Panc1 (cell line): ENCODE data around the gene CPSF3. TPM values are rescaled to one million over a fixed set of nuclear protein-coding genes. Genes with fewer than 3 reads are reported as not detected.

ENCODE experiments used
- ATAC-seq: fragments of 200-7000 bp; cut with Tn5 transposase; 2 replicates; pipeline ENCODE4 v1.9.1; 2020; ENCODE audit warnings: mild to moderate bottlenecking, moderate library complexity
- BruUV-seq: library from RNA; stranded (reverse); fragments of 400-500 nt; replicated peaks from 2 replicates; lab custom pipeline; 2021; lab: Mats Ljungman, UMichigan
- CTCF ChIA-PET: fragments of 300-600 bp; sonication (Branson Sonifier 250); formaldehyde crosslinking; loops from one replicate; lab custom pipeline; 2022; ENCODE audit warnings: antibody characterized with exemption; lab: Charles Lee
- POLR2A ChIA-PET: fragments of 300-600 bp; sonication (Branson Sonifier 250); formaldehyde crosslinking; loops from one replicate; lab custom pipeline; 2022; ENCODE audit warnings: antibody characterized with exemption; lab: Charles Lee
- DNase-seq: peaks from one replicate; pipeline ENCODE4 v3.0.0-alpha.2; 2010; ENCODE audit warnings: low read depth, low spot score
- H3K27ac ChIP-seq: 2 replicates; pipeline ENCODE4 v1.5.1; 2011; ENCODE audit warnings: mild to moderate bottlenecking, low read length, inconsistent platforms
- H3K27me3 ChIP-seq: fragments of 200-500 bp; sonication (Bioruptor generic); 2 replicates; pipeline ENCODE4 v1.6.0; 2014; ENCODE audit warnings: low read length, inconsistent platforms; ENCODE audit not compliant: control insufficient read depth, insufficient read depth
- H3K36me3 ChIP-seq: fragments of 200-500 bp; sonication (Bioruptor generic); 2 replicates; pipeline ENCODE4 v1.5.1; 2014; ENCODE audit warnings: inconsistent platforms, mild to moderate bottlenecking, low read length, moderate library complexity; ENCODE audit not compliant: control insufficient read depth, insufficient read depth
- H3K4me1 ChIP-seq: 2 replicates; pipeline ENCODE4 v1.5.1; 2011; ENCODE audit warnings: inconsistent platforms, mild to moderate bottlenecking, low read length, moderate library complexity; ENCODE audit not compliant: control insufficient read depth, insufficient read depth
- H3K4me3 ChIP-seq, 2 experiments: 2 replicates each; pipeline ENCODE4 v1.5.1; 2011 to 2012; ENCODE audit warnings: low read depth in 2 of 2, low read length in 2 of 2, mild to moderate bottlenecking in 2 of 2, inconsistent platforms in 1 of 2, moderate library complexity in 1 of 2
- H3K9me3 ChIP-seq: fragments of 200-500 bp; sonication (Bioruptor generic); 2 replicates; pipeline ENCODE4 v1.5.1; 2014; ENCODE audit warnings: low read depth, mild to moderate bottlenecking, inconsistent platforms, low read length, moderate library complexity; ENCODE audit not compliant: control insufficient read depth, insufficient read depth
- CTCF ChIP-seq: fragments of 450-650 bp; IDR thresholded peaks from 2 replicates; pipeline ENCODE4 v1.5.1; 2017; ENCODE audit warnings: mild to moderate bottlenecking
- POLR2AphosphoS5 ChIP-seq: IDR thresholded peaks from 2 replicates; pipeline ENCODE4 v1.6.1; 2012; ENCODE audit warnings: mild to moderate bottlenecking, low read depth, low read length, moderate library complexity
- SIN3A ChIP-seq: IDR thresholded peaks from 2 replicates; pipeline ENCODE4 v1.6.1; 2012; ENCODE audit warnings: low read depth, mild to moderate bottlenecking, low read length, moderate library complexity, borderline replicate concordance; ENCODE audit not compliant: insufficient read depth
- TCF7L2 ChIP-seq: IDR thresholded peaks from 2 replicates; pipeline ENCODE4 v1.6.1; 2011; ENCODE audit warnings: mild to moderate bottlenecking, low read depth, low read length, inconsistent platforms
- in situ Hi-C: cut with HindIII; loops from 2 replicates; pipeline ENCODE4 v1.10.0; 2016; ENCODE audit warnings: low sequenced_read_pairs, low pct_unique_long_range_greater_than_20kb
- intact Hi-C: fragments of 100-400 bp; cut with micrococcal nuclease; formaldehyde crosslinking; loops from one replicate; pipeline ENCODE4 v1.10.0; 2022; ENCODE audit not compliant: unreplicated experiment
- total RNA-seq: library from RNA; stranded (reverse); gene quantifications from one replicate; pipeline ENCODE4 v1.2.1, GENCODE V29; 2021; ENCODE audit not compliant: unreplicated experiment
- TF ChIP-seq, protein P1 (sequence below), 2 experiments: IDR thresholded peaks; 2 replicates each; pipeline ENCODE4 v1.6.1; 2011 to 2012; ENCODE audit warnings: low read depth in 2 of 2, control low read depth in 1 of 2, low read length in 1 of 2, mild to moderate bottlenecking in 1 of 2, moderate library complexity in 1 of 2; ENCODE audit not compliant: insufficient read depth in 1 of 2

The CPSF3 gene
- total RNA-seq, 1 experiment from 2014 or later, result 54.1 TPM

- no TSS peak for BruUV-seq
- no peak for DNase-seq
- intact Hi-C loops, result no loop called here
- Histone ChIP-seq H3K27me3 (no peaks in the 10 kb centered on the region), H3K36me3 (peaks cover 10% of the 10 kb centered on the region), H3K9me3 (no peaks in the 10 kb centered on the region), H3K27ac (no peak overlapping the region), H3K4me3 (no peak overlapping the region), H3K4me1 (peaks cover 24% of the 10 kb centered on the region)
- in situ Hi-C loops, result no loop called here
- TF ChIP-seq CTCF (no peak), SIN3A (no peak), POLR2AphosphoS5 (no peak), TCF7L2 (no peak)
- TF ChIP-seq, protein P1, sequence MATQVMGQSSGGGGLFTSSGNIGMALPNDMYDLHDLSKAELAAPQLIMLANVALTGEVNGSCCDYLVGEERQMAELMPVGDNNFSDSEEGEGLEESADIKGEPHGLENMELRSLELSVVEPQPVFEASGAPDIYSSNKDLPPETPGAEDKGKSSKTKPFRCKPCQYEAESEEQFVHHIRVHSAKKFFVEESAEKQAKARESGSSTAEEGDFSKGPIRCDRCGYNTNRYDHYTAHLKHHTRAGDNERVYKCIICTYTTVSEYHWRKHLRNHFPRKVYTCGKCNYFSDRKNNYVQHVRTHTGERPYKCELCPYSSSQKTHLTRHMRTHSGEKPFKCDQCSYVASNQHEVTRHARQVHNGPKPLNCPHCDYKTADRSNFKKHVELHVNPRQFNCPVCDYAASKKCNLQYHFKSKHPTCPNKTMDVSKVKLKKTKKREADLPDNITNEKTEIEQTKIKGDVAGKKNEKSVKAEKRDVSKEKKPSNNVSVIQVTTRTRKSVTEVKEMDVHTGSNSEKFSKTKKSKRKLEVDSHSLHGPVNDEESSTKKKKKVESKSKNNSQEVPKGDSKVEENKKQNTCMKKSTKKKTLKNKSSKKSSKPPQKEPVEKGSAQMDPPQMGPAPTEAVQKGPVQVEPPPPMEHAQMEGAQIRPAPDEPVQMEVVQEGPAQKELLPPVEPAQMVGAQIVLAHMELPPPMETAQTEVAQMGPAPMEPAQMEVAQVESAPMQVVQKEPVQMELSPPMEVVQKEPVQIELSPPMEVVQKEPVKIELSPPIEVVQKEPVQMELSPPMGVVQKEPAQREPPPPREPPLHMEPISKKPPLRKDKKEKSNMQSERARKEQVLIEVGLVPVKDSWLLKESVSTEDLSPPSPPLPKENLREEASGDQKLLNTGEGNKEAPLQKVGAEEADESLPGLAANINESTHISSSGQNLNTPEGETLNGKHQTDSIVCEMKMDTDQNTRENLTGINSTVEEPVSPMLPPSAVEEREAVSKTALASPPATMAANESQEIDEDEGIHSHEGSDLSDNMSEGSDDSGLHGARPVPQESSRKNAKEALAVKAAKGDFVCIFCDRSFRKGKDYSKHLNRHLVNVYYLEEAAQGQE (IDR thresholded peaks at IDR 0.05; ENCODE audit: insufficient read depth in 1 of 2, low read depth in 2 of 2, low read length in 1 of 2), result no peak
- ChIA-PET CTCF (no interaction called here), POLR2A (no interaction called here)
- no peak for ATAC-seq
Measured at GRCh38 chr2:9477914-9478313, 54.5 kb downstream of the CPSF3 start.

DNA sequence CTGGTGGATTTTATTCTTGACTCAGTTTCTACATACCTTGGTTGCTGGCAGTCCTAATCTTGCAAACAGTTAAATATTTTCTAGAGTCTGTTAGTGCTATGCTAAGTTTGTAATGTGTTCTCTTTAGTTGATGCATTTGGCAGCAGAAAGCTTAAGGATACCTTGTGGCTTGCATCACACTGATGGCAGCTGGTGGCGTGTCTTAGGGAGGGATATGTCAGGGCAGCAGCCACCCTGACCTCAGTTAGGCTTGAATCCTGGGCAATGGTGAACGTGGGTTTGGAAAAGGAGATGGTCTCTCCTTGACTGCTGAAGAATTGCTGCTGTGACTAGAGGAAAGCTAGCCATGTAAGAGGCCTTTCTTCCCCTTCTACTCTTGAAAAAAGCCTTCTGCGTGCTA, 55.1 kb downstream of the CPSF3 start:
- ChIA-PET POLR2A (no interaction called here), CTCF (no interaction called here)
- no peak for TF ChIP-seq CTCF
- DNase-seq, result no peak
- intact Hi-C loops, result no loop called here
- H3K4me1 ChIP-seq, result peaks cover 23% of the 10 kb centered on the region
- in situ Hi-C loops, result no loop called here
- BruUV-seq, result no TSS peak
- no peak overlapping the region for H3K4me3 ChIP-seq
- H3K27ac ChIP-seq, result no peak overlapping the region
- peaks cover 11% of the 10 kb centered on the region for H3K36me3 ChIP-seq
- no peak for ATAC-seq
- no peaks in the 10 kb centered on the region for H3K27me3 ChIP-seq
- H3K9me3 ChIP-seq, result no peaks in the 10 kb centered on the region

DNA sequence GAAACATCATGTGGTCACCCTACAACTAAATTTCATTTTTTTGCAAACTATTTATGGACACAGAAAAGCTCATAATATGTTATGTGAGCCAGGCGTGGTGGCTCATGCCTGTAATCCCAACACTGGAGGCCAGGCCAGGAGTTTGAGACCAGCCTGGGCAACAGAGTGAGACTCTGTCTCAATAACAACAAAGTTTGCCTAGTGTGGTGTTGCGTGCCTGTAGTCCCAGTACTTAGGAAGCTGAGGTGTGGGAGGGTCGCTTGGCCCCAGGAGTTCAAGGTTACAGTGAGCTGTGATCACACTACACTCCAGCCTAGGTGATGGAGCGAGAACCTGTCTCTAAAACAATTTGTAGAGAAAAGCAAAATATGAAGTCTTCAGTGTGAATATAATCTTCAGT, 56.7 kb downstream of the CPSF3 start:
- in situ Hi-C loops (no loop called here), intact Hi-C loops (no loop called here)
- Histone ChIP-seq H3K27me3 (no peaks in the 10 kb centered on the region), H3K4me1 (peaks cover 17% of the 10 kb centered on the region), H3K9me3 (no peaks in the 10 kb centered on the region), H3K36me3 (peaks cover 19% of the 10 kb centered on the region), H3K27ac (no peak overlapping the region), H3K4me3 (no peak overlapping the region)
- TF ChIP-seq POLR2AphosphoS5 (no peak), TCF7L2 (no peak), SIN3A (no peak), CTCF (no peak)
- TF ChIP-seq, protein P1 (IDR thresholded peaks at IDR 0.05; ENCODE audit: insufficient read depth in 1 of 2, low read depth in 2 of 2, low read length in 1 of 2), result no peak
- ATAC-seq (no peak), DNase-seq (no peak)
- BruUV-seq, result no TSS peak
- ChIA-PET CTCF (interaction anchor here (0.7 kb wide), 1 partner anchor 621 kb away, joined by 7 read pairs; no protein-coding TSS in a partner anchor), POLR2A (no interaction called here)
